Activated CD4-positive, alpha-beta T cell treated with anti-CD3 and anti-CD28 coated beads, Interleukin-2, amount 10 ng/mL, durations not matched to agents 24 days and 14 days (primary cell): Measurements from ENCODE around the gene SH3BGRL3. TPM values are rescaled to one million over a fixed set of nuclear protein-coding genes. Genes with fewer than 3 reads are reported as not detected.
A peak's percentile ranks its signal among the peaks of the same experiment; 100 is the strongest.
"Not testable (repeated sequence)": the region's sequence is repeated elsewhere in the genome, so short reads cannot be mapped to it uniquely, and the experiment has no call there.

Experiments
- DNase-seq: peaks from one replicate; pipeline ENCODE4 v3.0.0; 2022
- H3K27ac Mint-ChIP-seq: one replicate; pipeline ENCODE4 v1.8.0; 2022; ENCODE audit warnings: mild to moderate bottlenecking, mixed read lengths
- H3K27me3 Mint-ChIP-seq: one replicate; pipeline ENCODE4 v1.8.0; 2022; ENCODE audit warnings: mixed read lengths
- H3K36me3 Mint-ChIP-seq: one replicate; pipeline ENCODE4 v1.8.0; 2022; ENCODE audit warnings: low read depth, mild to moderate bottlenecking, mixed read lengths
- H3K4me1 Mint-ChIP-seq: one replicate; pipeline ENCODE4 v1.8.0; 2021; ENCODE audit warnings: mixed read lengths
- H3K4me3 Mint-ChIP-seq: one replicate; pipeline ENCODE4 v1.8.0; 2022; ENCODE audit warnings: mild to moderate bottlenecking, moderate library complexity, mixed read lengths
- H3K9me3 Mint-ChIP-seq: one replicate; pipeline ENCODE4 v1.8.0; 2021; ENCODE audit warnings: mixed read lengths
- intact Hi-C: fragments of 100-400 bp; cut with micrococcal nuclease; formaldehyde crosslinking; loops from one replicate; pipeline ENCODE4 v1.15.1; 2023
- total RNA-seq: library from RNA; stranded (reverse); gene quantifications from 2 replicates; pipeline ENCODE4 v1.2.3, GENCODE V29; 2022

SH3BGRL3 gene
- total RNA-seq, 1 donor from 2014 or later, result 474 TPM

- Mint-ChIP-seq H3K27me3 (no peaks in the 10 kb centered on the region), H3K4me3 (peak overlapping the region; percentile 98), H3K9me3 (no peaks in the 10 kb centered on the region), H3K36me3 (no peaks in the 10 kb centered on the region), H3K4me1 (peaks cover 30% of the 10 kb centered on the region), H3K27ac (peak overlapping the region; percentile 93)
- intact Hi-C loops, result loop anchor here (1.0 kb wide), 2 partner anchors 14 to 400 kb away; no protein-coding TSS in a partner anchor
- no peak for DNase-seq
Measured at GRCh38 chr1:26305667-26306289, 25.9 kb downstream of the SH3BGRL3 start.

- Mint-ChIP-seq H3K9me3 (no peaks in the 10 kb centered on the region), H3K27me3 (no peaks in the 10 kb centered on the region), H3K27ac (peak within 1 kb of the TSS; percentile 93), H3K4me1 (peaks cover 30% of the 10 kb centered on the region), H3K36me3 (no peaks in the 10 kb centered on the region), H3K4me3 (peak within 1 kb of the TSS; percentile 98)
- intact Hi-C loops, result loop anchor here (1.0 kb wide), 3 partner anchors 13 to 401 kb away; no protein-coding TSS in a partner anchor
- DNase-seq, result peak; percentile 98
Measured at GRCh38 chr1:26306290-26307229, 26.7 kb downstream of the SH3BGRL3 start, which contains the start of gene UBXN11. Gene UBXN11, minus strand, starts transcription at chr1:26306636. Its CDS starts 3,753 bp downstream, at chr1:26302883.

DNA sequence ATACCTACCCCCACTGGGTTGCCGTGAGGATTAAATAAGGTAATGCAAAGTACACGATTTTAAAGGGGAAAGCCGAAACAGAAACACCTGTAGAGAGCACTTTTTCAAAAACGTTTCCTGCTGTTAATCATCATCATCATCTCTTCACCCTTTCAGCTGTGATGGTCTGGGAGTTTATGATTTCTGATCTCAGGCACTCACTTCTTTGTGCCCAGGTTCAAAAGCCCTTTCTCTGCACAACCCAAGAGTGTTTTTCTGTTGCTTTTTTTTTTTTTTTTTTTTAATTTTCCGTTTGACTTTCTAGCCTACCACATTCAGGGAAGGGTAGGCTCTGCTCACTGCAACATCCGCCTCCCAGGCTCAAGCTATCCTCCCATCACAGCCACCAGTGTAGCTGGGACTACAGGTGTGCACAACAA, 27.5 kb downstream of the SH3BGRL3 start:
- peak overlapping the region; percentile 98 for H3K4me3 Mint-ChIP-seq
- H3K4me1 Mint-ChIP-seq, result peaks cover 33% of the 10 kb centered on the region
- intact Hi-C loops, result loop anchor here (1.0 kb wide), 1 partner anchor 19 kb away; no protein-coding TSS in a partner anchor
- H3K27me3 Mint-ChIP-seq, result no peaks in the 10 kb centered on the region
- peak overlapping the region; percentile 93 for H3K27ac Mint-ChIP-seq
- DNase-seq, result peak; percentile 80
- H3K36me3 Mint-ChIP-seq, result no peaks in the 10 kb centered on the region
- H3K9me3 Mint-ChIP-seq, result no peaks in the 10 kb centered on the region

DNA sequence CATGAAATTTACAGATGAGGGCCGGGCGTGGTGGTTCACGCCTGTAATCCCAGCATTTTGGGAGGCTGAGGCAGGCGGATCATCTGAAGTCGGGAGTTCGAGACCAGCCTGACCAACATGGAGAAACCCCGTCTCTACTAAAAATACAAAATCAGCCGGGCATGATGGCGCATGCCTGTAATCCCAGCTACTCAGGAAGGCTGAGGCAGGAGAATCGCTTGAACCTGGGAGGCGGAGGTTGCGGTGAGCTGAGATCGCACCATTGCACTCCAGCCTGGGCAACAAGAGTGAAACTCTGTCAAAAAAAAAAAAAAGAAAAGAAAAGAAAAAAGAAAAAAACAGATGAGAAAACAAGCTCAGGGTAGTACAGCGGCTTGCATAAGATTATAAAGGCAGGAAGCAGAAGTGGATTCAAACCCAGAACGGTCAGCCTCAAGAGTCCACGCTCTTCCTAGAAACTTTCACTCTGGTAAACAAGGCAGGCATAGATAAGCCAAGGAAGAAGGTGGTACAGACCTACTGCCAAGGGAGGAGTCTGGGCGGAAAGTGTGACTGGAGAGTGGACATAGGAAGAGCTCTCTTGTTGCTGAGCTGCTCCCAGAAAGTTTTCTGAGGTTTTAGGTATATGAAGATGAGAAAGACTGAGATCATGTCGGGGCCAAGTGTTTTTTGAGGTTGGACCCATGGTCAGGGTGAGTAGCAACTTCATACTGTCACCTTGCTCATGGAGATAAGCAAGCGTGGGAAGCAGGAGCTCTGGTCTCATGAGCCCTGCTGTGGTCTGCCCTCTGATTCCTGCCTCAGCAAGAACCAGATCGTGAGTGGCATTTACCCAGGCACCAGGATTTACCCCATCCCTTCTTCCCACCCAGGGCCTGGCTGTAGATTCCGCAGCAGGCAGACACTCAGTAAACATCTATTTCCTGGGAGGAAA, 28.3 kb downstream of the SH3BGRL3 start:
- H3K4me1 Mint-ChIP-seq, result peaks cover 34% of the 10 kb centered on the region
- intact Hi-C loops, result loop anchor here (1.0 kb wide), 2 partner anchors 20 to 32 kb away; no protein-coding TSS in a partner anchor
- not testable (repeated sequence) for H3K36me3 Mint-ChIP-seq, H3K9me3 Mint-ChIP-seq, H3K27me3 Mint-ChIP-seq
- peak; percentile 76 for DNase-seq
- peak overlapping the region; percentile 93 for H3K27ac Mint-ChIP-seq
- H3K4me3 Mint-ChIP-seq, result peak overlapping the region; percentile 98

DNA sequence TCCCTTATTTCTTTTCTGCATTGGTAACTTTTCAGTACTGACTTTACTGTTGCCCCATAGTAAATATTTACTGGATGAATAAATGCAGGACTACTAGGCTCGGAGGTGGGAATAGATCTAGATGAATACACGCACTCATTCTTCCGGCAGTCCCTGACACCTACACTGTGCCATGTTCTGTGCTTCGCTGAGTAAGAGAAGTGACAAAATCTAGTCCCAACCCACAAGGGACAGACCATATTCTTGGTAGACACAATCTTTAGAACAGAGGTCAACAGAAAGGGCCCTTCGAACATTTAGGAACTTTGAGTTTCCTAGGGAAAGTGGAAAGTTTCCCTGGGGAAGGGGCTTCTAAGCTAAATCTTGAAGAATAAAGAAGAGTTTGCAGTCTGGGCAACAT, 34.6 kb downstream of the SH3BGRL3 start:
- H3K4me3 Mint-ChIP-seq, result no peak overlapping the region
- DNase-seq, result no peak

DNA sequence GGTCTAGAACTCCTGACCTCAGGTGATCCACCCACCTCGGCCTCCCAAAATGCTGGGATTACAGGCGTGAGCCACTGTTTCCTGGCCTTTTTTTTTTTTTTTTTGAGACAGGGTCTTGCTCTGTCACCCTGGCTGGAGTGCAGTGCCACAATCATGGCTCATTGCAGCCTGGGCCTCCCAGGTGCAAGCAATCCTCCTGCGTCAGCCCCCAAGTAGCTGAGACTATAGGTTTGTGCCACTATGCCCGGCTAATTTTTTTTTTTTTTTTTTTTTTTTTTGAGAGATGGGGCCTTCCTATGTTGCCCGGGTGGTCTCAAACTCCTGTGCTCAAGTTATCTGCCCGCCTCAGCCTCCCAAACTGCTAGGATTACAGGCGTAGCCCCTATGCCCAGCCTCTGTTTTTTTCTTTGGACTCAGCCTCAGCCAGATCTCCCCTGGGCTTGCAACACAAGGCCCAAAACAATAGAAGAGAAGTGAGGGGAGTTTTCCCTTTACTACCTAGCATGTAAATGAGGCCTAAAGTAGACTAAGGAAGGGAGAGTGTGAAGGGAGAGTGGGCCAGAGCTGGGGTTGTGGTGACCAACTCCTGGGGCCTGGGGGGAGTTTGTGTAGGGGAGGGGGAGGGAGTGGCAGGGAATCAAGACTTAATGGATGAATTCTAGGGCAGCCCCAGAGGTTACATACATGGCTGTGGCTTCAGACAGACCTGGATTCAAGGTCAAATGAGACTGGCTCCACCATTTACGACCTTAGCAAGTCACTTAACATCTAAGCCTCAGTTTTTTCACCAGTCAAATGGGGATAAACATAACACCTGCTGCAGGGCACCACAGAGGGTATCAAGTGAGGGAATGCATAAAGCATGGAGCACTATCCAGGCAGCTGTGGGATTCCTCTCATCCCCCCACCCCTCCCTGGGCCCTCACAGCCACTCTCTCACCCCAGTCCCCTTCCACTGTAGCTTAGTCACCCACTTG, 36.3 kb downstream of the SH3BGRL3 start:
- intact Hi-C loops, result loop anchor here (5.0 kb wide), 1 partner anchor 156 kb away; the partner anchor contains the start of gene HMGN2
- Mint-ChIP-seq H3K27me3 (no peaks in the 10 kb centered on the region), H3K4me1 (peaks cover 57% of the 10 kb centered on the region), H3K9me3 (no peaks in the 10 kb centered on the region), H3K27ac (peak overlapping the region; percentile 55), H3K4me3 (peak overlapping the region; percentile 82), H3K36me3 (peaks cover 22% of the 10 kb centered on the region)
- DNase-seq, result no peak

More for the DNA sequence above, 34.6 kb downstream of the SH3BGRL3 start:
- Mint-ChIP-seq H3K4me1 (peaks cover 48% of the 10 kb centered on the region), H3K9me3 (no peaks in the 10 kb centered on the region), H3K27me3 (no peaks in the 10 kb centered on the region), H3K27ac (no peak overlapping the region), H3K36me3 (peaks cover 12% of the 10 kb centered on the region)
- intact Hi-C loops, result no loop called here

DNA sequence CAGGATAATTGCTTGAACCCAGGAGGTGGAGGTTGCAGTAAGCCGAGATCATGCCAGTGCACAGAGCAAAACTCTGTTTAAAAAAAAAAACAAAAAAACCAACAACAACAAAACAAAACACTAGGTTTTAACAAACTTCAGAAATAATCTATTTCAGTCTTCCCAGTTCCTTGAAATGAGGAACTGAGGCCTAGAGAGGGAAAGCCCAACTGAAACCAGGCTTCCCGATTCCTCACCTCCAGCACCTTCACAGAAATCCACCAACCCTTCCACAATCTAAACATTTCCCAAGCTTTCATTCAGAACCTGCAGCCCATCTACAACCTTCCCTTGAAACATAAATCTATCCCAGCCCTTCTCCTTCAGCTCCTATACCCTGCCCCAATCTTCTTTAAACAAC, 37.3 kb downstream of the SH3BGRL3 start:
- peak overlapping the region; percentile 82 for H3K4me3 Mint-ChIP-seq
- intact Hi-C loops, result loop anchor here (5.0 kb wide), 1 partner anchor 155 kb away; the partner anchor contains the start of gene HMGN2
- no peak for DNase-seq
- H3K27ac Mint-ChIP-seq, result peak overlapping the region; percentile 96
- H3K27me3 Mint-ChIP-seq, result no peaks in the 10 kb centered on the region
- H3K4me1 Mint-ChIP-seq, result peaks cover 59% of the 10 kb centered on the region
- H3K9me3 Mint-ChIP-seq, result no peaks in the 10 kb centered on the region
- H3K36me3 Mint-ChIP-seq, result peaks cover 29% of the 10 kb centered on the region

DNA sequence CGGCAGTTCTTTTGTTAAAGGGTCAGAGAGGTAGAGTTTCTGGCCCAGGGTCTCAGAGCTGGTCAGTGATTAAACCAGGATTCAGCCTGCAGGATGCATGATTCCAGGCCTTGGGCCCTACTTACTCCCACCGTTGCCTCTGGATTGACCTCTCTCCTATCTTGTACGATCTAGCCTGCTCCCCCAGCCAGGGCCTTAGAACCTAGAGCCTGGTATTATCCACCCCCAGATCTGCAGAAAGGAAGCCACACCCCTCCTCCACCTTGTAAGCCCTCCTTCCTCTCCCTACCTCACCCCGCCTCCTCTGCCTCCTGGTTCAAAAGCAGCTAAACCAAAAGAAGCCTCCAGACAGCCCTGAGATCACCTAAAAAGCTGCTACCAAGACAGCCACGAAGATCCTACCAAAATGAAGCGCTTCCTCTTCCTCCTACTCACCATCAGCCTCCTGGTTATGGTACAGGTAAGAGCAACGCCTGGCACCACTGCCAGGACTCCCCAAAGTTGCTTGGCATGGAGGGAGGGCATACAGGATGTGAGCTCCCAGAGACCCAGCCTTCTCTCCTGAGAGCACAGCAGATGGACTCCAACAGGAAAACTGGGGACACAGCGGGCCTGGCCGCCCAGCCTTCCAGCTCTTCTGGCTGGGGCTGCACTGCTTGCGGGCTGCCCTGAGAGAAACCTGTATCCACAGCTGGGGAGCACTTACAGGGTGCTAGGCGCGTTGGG, 37.9 kb downstream of the SH3BGRL3 start, which contains the start of gene CD52:
Gene CD52, plus strand, starts transcription at position 347 of the 726 bp plus-strand sequence. Its CDS starts 60 bp downstream, at position 407.
- Mint-ChIP-seq H3K27me3 (no peaks in the 10 kb centered on the region), H3K4me3 (peak within 1 kb of the TSS; percentile 82), H3K4me1 (peaks cover 64% of the 10 kb centered on the region), H3K9me3 (no peaks in the 10 kb centered on the region), H3K27ac (peak within 1 kb of the TSS; percentile 96), H3K36me3 (peaks cover 34% of the 10 kb centered on the region)
- intact Hi-C loops, result loop anchor here (2.0 to 5.0 kb wide), 2 partner anchors 155 to 263 kb away; partner anchors contain the start of gene HMGN2
- DNase-seq, result peak; percentile 94

- peaks cover 64% of the 10 kb centered on the region for H3K4me1 Mint-ChIP-seq
- peaks cover 40% of the 10 kb centered on the region for H3K36me3 Mint-ChIP-seq
- DNase-seq, result peak; percentile 75
- no peaks in the 10 kb centered on the region for H3K27me3 Mint-ChIP-seq
- H3K4me3 Mint-ChIP-seq, result peak overlapping the region; percentile 82
- peak overlapping the region; percentile 96 for H3K27ac Mint-ChIP-seq
- intact Hi-C loops, result loop anchor here (1.0 to 5.0 kb wide), 4 partner anchors 12 to 262 kb away; partner anchors contain the start of genes HMGN2, PDIK1L and UBXN11
- no peaks in the 10 kb centered on the region for H3K9me3 Mint-ChIP-seq
Measured at GRCh38 chr1:26318338-26319064, 38.6 kb downstream of the SH3BGRL3 start.

DNA sequence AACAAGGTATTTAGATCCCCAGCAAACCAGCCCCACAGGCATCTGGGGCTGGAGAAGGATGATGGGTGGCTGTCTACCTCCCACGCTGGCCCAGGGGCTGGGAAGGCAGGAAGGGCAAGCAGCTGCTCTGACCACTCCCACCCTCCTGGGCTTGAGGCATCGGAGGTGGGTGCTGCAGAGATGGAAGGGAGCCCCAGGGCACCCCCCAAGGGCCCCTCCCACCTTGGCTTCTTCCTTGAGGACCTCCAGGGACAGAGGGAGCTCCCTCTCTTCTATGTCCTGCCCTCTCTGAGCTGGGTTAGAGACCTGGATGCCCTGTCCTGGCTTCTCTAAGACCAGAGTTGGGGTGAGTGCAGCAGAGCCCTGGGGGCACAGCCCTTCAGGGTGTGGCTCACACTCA, 41.0 kb downstream of the SH3BGRL3 start:
- Mint-ChIP-seq H3K9me3 (no peaks in the 10 kb centered on the region), H3K36me3 (peaks cover 50% of the 10 kb centered on the region), H3K4me1 (peaks cover 45% of the 10 kb centered on the region), H3K27ac (peak overlapping the region; percentile 96), H3K27me3 (no peaks in the 10 kb centered on the region), H3K4me3 (peak overlapping the region; percentile 82)
- DNase-seq, result peak; percentile 67
- intact Hi-C loops, result loop anchor here (1.0 to 5.0 kb wide), 6 partner anchors 36 to 152 kb away; partner anchors contain the start of genes CEP85 and ZNF593
